Effector CD8-positive, alpha-beta T cell (primary cell): ENCODE data around the gene TBC1D3K.
"Not testable (repeated sequence)": the region's sequence is repeated elsewhere in the genome, so short reads cannot be mapped to it uniquely, and the experiment has no call there.

Experiments
- DNase-seq: peaks from one replicate; lab custom pipeline; 2025; lab: John Stamatoyannopoulos, UW
- total RNA-seq, 4 experiments: gene quantifications; one replicate each; lab custom pipeline; 2026; lab: John Stamatoyannopoulos, UW

The TBC1D3K gene
- total RNA-seq: 0 to 0.12 (median 0) reads per million in 4 experiments

DNA sequence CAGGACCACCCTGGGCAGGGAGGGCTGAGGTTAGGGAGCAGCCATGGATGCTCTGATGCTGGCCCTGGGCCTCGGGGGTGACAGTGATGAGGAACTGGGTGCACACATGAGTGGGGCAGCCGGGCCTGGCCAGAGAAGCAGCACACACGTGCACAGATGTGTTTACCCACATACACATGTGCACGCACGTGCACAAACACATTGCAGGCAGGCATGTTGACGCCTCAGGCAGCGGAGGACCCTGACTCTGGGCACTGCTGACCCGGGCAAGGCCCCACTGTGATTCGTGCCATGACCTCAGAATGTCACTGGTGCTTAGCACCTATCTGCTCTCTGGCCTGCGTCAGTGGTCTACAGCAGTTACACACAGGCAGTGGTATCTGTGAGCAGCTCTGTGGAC, at the start of gene TBC1D3K:
Gene TBC1D3K (plus strand): TSS at position 301 of the 400 bp plus-strand sequence. CDS start 1,585 bp downstream, outside the sequence.
- DNase-seq: not testable (repeated sequence)

DNA sequence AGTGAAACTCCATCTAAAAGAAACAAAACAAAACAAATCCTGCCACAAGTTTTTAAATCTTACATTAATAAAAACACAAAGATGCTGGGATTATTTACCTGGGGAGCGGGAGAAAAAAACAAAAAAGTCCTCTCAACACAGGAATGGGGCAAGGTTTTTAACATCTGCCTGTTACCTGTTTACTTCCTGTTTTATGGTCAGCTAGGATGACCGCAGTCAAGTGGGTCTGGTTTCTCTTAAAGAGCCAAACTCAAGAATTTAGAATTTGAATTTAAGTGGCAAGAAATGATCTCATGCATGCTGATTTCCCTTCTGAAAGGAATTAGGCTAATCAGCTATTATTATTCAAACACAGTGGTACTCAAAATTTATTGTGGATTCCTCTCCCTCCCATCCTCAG, 39.7 kb upstream of the TBC1D3K start:
- no peak for DNase-seq

DNA sequence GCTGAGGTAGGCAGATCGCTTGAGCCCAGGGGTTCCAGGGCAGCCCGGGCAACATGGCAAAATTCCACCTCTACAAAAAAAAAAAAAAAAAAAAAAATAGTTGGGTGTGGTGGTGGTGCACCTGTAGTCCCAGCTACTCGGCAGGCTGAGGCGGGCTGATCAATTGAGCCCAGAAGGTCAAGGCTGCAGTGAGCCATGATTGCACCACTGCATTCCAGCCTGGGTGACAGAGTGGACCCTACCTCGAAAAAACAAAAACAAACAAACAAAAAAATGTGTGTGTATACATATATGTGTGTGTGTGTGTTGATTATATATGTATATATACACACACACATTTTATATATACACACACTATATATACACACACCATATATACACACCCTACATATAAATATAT, 39.1 kb upstream of the TBC1D3K start:
- no peak for DNase-seq

DNA sequence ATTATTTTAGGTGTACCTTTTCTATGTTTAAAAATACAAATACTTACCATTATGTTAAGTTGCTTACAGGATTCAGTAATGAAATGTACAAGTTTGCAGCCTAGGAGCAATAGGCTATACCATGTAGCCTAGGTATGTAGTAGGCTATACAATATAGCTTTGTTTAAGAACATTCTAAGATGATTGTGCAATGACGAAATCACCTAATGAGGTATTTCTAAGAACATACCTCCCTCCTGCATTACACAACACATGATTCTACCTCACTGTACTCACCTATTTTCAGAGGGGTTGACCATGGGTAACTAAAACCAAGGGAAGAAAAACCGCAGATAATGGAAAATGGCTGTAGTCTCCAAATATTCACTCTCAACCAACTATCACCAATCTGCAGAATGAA, 35.3 kb upstream of the TBC1D3K start:
- no peak for DNase-seq

DNA sequence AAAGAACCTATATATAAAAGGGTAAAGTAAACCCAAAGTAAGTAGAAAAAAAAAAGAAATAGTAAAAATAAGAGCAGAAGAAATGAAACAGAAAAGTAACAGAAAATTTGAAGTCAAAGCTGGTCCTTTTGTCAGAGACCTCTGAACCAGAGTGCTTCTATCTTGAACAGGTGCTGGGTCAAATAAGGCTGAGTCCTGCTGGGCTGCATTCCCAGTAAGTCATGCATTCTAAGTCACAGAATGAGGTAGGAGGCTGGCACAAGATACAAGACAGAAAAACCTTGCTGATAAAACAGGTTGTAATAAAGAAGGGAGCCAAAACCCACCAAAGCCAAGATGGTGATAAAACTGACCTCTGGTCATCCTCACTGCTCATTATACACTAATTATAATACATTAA, 27.3 kb upstream of the TBC1D3K start:
- not testable (repeated sequence) for DNase-seq
